Measurements from ENCODE around the gene NTHL1. TPM values are rescaled to one million over a fixed set of nuclear protein-coding genes. Genes with fewer than 3 reads are reported as not detected.

NTHL1 gene
- total and polyA plus RNA-seq, 2 donors (not counting 3 experiments of a cell fraction or from before 2014, with no cell fraction given) = 39.8 to 65.8 TPM

- Histone ChIP-seq H3K9me1 (replicated peaks; ENCODE audit: control insufficient read depth, extremely low read depth, insufficient read depth, low read length) (no peaks in the 10 kb centered on the region), H3K79me2 (ENCODE audit: control insufficient read depth, insufficient read depth, low read length) (no peaks in the 10 kb centered on the region), H3K4me2 (ENCODE audit: insufficient read depth, low read length) (no peak overlapping the region), H3K4me1 (ENCODE audit: control insufficient read depth, extremely low read depth, insufficient read depth, low read length) (no peaks in the 10 kb centered on the region), H3K27me3 (ENCODE audit: control insufficient read depth in 2 of 2, insufficient read depth in 2 of 2, low read length in 2 of 2) (no peaks in the 10 kb centered on the region), H3K9ac (replicated peaks; ENCODE audit: extremely low read depth, insufficient read depth, low read length) (no peak overlapping the region), H2AFZ (ENCODE audit: low read depth, low read length) (no peak overlapping the region), H3K4me3 (replicated peaks in 1 of 3; ENCODE audit: insufficient read depth in 1 of 3, low read depth in 1 of 3, low read length in 3 of 3) (no peak overlapping the region), H3K27ac (ENCODE audit: insufficient read depth, low read depth, low read length) (no peak overlapping the region), H3K9me3 (replicated peaks; ENCODE audit: control insufficient read depth, insufficient read depth, low read length) (no peaks in the 10 kb centered on the region), H3K36me3 (ENCODE audit: control insufficient read depth in 2 of 2, extremely low read depth in 1 of 2, insufficient read depth in 2 of 2, low read length in 2 of 2) (peaks cover 2 to 46% of the 10 kb centered on the region in 2 experiments), H4K20me1 (replicated peaks; ENCODE audit: control insufficient read depth, extremely low read depth, insufficient read depth, low read length) (no peaks in the 10 kb centered on the region)
- intact Hi-C loops (cut with micrococcal nuclease) (no loop called here), dilution Hi-C loops (cut with MboI; ENCODE audit: extremely low pct_ligation_motif_present, low sequenced_read_pairs) (no loop called here)
- ChIA-PET CTCF (no interaction called here), POLR2A (no interaction called here)
- FAIRE-seq = no peak
- DNase-seq (ENCODE audit: low read depth, low spot score) = no peak
- TF ChIP-seq, protein P1, sequence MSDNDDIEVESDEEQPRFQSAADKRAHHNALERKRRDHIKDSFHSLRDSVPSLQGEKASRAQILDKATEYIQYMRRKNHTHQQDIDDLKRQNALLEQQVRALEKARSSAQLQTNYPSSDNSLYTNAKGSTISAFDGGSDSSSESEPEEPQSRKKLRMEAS (IDR thresholded peaks at IDR 0.05; ENCODE audit: insufficient read depth, insufficient read length) = no peak
- TF ChIP-seq JUN (IDR thresholded peaks at IDR 0.05; ENCODE audit: borderline replicate concordance, insufficient read depth, insufficient read length, low read depth) = no peak
- TF ChIP-seq POLR2A (IDR thresholded peaks at IDR 0.05; ENCODE audit: low read depth, low read length) = no peak
- no peak for TF ChIP-seq FOS (IDR thresholded peaks at IDR 0.05; ENCODE audit: borderline replicate concordance, insufficient read depth, low read length)
- no peak for TF ChIP-seq EZH2 (IDR thresholded peaks at IDR 0.05; ENCODE audit: borderline replicate concordance, low read depth, low read length, severe bottlenecking)
- no peak for TF ChIP-seq GATA2 (IDR thresholded peaks at IDR 0.05; ENCODE audit: insufficient read depth, insufficient read length, low read depth, low read length)
- no peak for TF ChIP-seq MYC (IDR thresholded peaks at IDR 0.05; ENCODE audit: low read depth, low read length)
- TF ChIP-seq POLR2AphosphoS5 (IDR thresholded peaks at IDR 0.05; ENCODE audit: insufficient read depth, low read depth, low read length) = no peak
- TF ChIP-seq CTCF (IDR thresholded peaks at IDR 0.05; ENCODE audit: extremely low read depth in 1 of 2, insufficient read depth in 1 of 2, low read depth in 1 of 2, low read length in 2 of 2) = no peak
- no TSS peak for BruUV-seq (replicated peaks)
Measured at GRCh38 chr16:2075631-2076030, 28.0 kb upstream of the NTHL1 start.

Measured in endothelial cell of umbilical vein (primary cell).